Large intestine (tissue), 3 donors: ENCODE data around the gene TP53RK. TPM values are rescaled to one million over a fixed set of nuclear protein-coding genes. Genes with fewer than 3 reads are reported as not detected.
"Not testable (repeated sequence)": the region's sequence is repeated elsewhere in the genome, so short reads cannot be mapped to it uniquely, and the experiment has no call there.

ENCODE experiments used
- DNase-seq, 2 donors: peaks; one replicate each; pipeline versions ENCODE4 v3.0.0 to v3.0.0-alpha.2; 2013
- H3K27ac ChIP-seq: one replicate; pipeline ENCODE4 v1.5.1; 2013; ENCODE audit warnings: low read length
- H3K27me3 ChIP-seq: 2 replicates; pipeline ENCODE4 v1.6.1; 2013; ENCODE audit warnings: low read length; ENCODE audit not compliant: control insufficient read depth, insufficient read depth
- H3K36me3 ChIP-seq: 2 replicates; pipeline ENCODE4 v1.6.1; 2013; ENCODE audit warnings: low read length; ENCODE audit not compliant: control insufficient read depth, insufficient read depth
- H3K4me1 ChIP-seq: one replicate; pipeline ENCODE4 v1.6.1; 2013; ENCODE audit warnings: low read length; ENCODE audit not compliant: control insufficient read depth, insufficient read depth
- H3K4me3 ChIP-seq: one replicate; pipeline ENCODE4 v1.5.1; 2013; ENCODE audit warnings: low read length
- H3K9me3 ChIP-seq: one replicate; pipeline ENCODE4 v1.6.1; 2013; ENCODE audit warnings: mild to moderate bottlenecking, low read depth, low read length, moderate library complexity; ENCODE audit not compliant: control insufficient read depth
- WGBS: methylation state at CpG from one replicate; pipeline ENCODE4 v1.1.5; 2013; ENCODE audit warnings: low lambda C conversion rate; ENCODE audit not compliant: insufficient coverage; 5-methylcytosine and 5-hydroxymethylcytosine counted together
- polyA plus RNA-seq: library from polyadenylated mRNA; unstranded; fragments of 120-200 nt; gene quantifications from one replicate; pipeline ENCODE4 v1.2.1, GENCODE V29; 2013

The TP53RK gene
- polyA plus RNA-seq, 1 donor, result 13.1 TPM

DNA sequence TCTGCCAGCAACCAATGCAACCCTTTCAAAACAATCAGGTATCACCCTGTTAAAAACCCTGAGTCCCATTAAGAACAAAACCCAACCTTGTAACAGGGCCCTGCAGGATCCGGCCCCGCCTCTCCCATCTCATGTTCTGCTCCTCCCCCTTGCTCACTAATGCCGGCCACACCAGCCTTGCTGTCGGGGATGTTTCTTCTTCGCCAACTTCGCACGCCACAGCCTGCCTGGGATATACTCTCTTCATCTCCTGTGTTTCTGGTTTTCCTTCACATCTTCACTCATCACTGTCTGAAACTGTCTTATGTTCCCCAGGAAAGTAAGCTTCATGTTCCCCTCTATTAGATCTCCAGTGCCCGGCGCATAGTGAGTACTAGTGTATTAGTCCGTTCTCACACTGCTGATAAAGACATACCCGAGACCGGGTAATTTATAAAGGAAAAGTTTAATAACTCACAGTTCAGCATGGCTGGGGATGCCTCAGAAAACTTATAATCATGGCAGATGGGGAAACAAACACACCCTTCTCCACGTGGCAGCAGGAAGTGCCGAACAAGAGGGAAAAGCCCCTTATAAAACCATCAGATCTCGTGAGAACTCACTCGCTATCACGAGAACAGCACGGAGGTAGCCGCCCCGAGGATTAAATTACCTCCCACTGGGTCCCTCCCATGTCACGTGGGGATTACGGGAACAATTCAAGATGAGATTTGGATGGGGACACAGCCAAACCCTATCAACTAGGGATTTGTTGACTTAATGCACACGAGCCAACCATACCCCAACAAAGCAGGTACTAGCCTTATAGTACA lies 5.1 kb downstream of the TP53RK start:
- Histone ChIP-seq H3K27me3 (no peaks in the 10 kb centered on the region), H3K4me3 (peak overlapping the region; percentile 23), H3K4me1 (no peaks in the 10 kb centered on the region), H3K36me3 (peaks cover 4% of the 10 kb centered on the region), H3K9me3 (no peaks in the 10 kb centered on the region), H3K27ac (peak overlapping the region; percentile 31)
- peak; percentile 48 to 72 for DNase-seq
- no CpG with 5 or more reads among the region's 23 CpGs for WGBS

DNA sequence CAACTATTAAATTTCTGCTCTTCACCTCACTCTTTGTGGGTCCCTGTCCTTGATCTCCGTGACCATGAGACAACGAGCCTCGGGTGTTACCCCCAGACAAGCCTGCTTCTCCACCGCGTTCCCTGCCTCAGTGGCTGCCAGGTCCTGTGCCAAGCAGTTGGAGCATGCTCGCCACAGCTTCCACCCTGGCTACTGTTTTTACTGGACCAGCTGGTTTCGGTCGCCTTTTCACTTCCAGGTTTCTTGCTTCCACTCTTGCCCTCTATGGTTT lies 5.6 kb downstream of the TP53RK start:
- Histone ChIP-seq H3K4me3 (peak overlapping the region; percentile 23), H3K9me3 (no peaks in the 10 kb centered on the region), H3K36me3 (peaks cover 4% of the 10 kb centered on the region), H3K27me3 (no peaks in the 10 kb centered on the region), H3K27ac (peak overlapping the region; percentile 31), H3K4me1 (no peaks in the 10 kb centered on the region)
- no peak for DNase-seq
- WGBS, result no CpG with 5 or more reads among the region's 8 CpGs

DNA sequence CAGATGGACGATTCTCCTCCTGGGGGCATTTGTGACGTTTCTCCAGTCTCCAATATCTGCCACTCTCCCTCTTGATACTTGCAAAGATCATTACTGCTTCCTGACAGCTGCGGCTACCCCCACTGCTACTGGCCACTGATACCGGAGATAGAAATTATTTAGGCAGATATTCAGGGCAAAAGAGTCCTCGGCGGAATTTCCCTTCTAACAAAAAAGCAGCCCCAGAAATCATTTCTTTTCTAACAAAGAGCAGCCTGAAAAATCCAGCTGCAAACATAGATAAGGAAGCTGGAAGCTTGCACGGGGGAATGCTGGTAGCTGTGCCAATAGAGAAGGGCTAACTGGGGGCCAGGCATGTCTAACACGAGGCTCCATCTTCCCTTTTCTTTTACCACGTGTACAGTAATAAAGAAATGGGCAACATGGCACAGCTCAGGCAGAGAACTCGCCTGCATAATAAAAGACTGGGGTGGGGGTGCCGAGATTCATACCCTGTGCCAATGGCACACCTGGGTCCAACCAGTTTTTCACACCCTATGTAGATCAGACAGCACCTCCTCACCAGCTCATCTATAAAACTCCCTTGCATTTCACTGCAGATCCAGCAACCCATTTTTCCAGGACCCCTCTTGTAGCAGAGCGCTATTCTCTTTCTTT lies 6.1 kb downstream of the TP53RK start:
- no peak overlapping the region for H3K27ac ChIP-seq
- no CpG with 5 or more reads among the region's 12 CpGs for WGBS
- DNase-seq, result no peak
- H3K4me1 ChIP-seq, result no peaks in the 10 kb centered on the region
- H3K4me3 ChIP-seq, result peak overlapping the region; percentile 23
- peaks cover 4% of the 10 kb centered on the region for H3K36me3 ChIP-seq
- H3K27me3 ChIP-seq, result no peaks in the 10 kb centered on the region
- no peaks in the 10 kb centered on the region for H3K9me3 ChIP-seq

DNA sequence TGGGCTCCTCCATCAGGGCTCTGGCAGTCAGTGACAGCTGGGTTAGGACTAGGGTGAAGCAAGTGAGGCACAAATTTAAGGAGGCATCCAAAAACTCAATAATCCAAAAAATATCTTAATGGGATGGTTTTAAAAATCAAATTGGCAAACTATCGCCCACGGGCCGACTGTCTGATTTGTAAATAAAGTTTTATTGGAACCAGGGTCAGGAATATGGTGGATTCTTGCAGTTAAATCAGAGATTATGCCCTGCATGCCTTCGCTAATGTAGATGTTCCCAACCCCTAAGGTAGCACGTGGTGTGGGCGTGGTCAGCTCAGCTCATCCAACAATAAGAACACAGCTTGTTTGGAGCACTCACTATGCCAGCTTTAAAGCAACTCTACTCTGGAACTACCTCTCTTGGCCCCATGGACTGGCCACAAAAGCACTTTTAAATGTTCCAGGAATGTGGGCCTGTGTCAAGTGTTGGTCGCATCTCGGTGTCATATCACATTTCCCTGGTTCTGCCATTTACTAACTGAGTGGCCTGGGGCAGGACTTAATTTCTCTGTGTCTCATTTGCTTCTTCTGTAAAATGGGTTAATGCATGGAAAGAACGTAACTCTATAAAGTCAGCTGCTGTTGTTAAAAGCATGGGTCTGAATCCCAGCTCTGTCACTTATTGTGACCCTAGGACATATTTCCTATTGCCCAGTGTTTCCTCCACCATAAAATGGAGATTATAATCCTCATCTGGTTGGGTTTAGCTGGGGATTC lies 7.0 kb downstream of the TP53RK start:
- H3K27ac ChIP-seq, result no peak overlapping the region

DNA sequence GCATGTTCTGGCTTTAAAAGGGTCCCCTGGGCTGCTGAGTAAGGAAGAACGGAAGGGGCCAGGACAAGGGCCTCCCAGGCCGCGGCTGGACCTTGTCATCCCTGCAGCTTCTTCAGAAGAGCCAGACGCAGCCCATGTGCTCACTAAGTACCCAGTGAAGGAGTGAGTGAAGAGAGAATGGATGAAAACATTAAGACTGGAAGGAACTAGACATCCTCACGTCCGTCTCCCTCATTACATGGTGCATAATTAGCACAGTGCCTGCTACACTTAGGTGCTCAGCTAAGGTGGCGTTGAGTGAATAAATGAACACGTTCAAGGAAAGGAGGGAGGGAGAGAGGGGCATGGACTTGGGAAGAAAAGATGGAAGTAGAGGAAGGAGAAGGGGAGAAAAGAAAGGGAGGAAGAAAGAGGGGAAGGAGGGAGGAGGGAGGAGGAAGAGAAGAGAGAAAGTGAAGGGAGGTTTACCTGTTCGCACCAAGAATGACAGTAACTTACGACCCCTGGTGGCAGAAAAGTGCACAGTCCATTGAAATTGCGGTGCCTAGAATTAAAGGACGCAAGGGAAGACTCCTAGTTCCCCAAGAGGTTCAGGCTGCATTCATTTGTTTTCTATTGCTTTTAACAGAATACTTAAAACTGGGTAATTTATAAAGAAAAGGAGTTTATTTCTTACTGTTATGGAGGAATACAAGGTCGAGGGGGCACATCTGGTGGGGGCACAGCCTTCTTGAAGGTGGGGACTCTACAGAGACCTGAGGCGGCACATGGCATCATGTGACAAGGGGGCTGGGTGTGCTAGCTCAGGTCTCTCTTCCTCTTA lies 8.0 kb downstream of the TP53RK start:
- H3K27me3 ChIP-seq, result no peaks in the 10 kb centered on the region
- H3K9me3 ChIP-seq, result no peaks in the 10 kb centered on the region
- no peak overlapping the region for H3K4me3 ChIP-seq
- DNase-seq, result peak; percentile 47 to 60
- no peak overlapping the region for H3K27ac ChIP-seq
- H3K36me3 ChIP-seq, result no peaks in the 10 kb centered on the region
- no peaks in the 10 kb centered on the region for H3K4me1 ChIP-seq
- 35% methylated on average over 5 of the region's 14 CpGs for WGBS

More for the DNA sequence above, 7.0 kb downstream of the TP53RK start:
- Histone ChIP-seq H3K4me3 (no peak overlapping the region), H3K4me1 (no peaks in the 10 kb centered on the region), H3K9me3 (no peaks in the 10 kb centered on the region), H3K27me3 (no peaks in the 10 kb centered on the region), H3K36me3 (peaks cover 4% of the 10 kb centered on the region)
- no CpG with 5 or more reads among the region's 9 CpGs for WGBS
- DNase-seq, result no peak

DNA sequence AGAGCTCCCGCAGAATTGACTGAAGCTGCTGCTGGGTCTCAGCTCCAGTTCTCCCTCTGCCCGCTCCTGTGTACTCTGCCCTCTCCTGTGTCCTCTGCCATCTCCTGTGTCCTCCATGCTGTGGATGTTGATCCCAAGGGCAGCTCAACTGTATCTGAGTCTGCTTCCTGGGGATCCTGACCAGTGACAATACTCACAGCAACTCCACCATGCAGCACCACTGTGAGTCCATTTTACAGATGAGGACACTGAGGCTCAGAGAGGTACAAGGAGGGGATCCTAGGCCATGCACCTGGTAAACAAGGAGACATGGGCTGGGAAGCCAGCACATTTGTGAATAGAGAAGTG lies 8.6 kb downstream of the TP53RK start:
- no CpG with 5 or more reads among the region's 2 CpGs for WGBS
- Histone ChIP-seq H3K36me3 (no peaks in the 10 kb centered on the region), H3K27me3 (no peaks in the 10 kb centered on the region), H3K27ac (no peak overlapping the region), H3K4me3 (no peak overlapping the region), H3K9me3 (no peaks in the 10 kb centered on the region), H3K4me1 (no peaks in the 10 kb centered on the region)
- DNase-seq, result no peak

DNA sequence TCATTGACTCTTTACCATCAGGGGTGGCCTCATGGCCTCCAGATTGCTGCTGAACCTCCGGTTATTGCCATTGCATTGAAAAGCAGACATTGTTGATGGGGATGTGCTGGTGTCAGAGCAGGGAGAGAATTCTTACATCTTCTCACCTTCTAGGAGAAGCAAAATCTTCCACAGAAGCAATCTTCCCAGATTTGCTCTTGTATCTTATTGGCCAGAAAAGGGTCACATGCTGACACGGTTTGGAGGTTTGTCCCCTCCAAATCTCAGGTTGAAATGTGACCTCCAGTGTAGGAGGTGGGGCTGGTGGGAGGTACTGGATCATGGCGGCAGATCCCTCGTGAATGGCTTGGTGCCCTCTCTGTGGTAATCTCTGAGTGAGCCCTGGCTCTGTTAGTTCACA lies 10.7 kb downstream of the TP53RK start:
- Histone ChIP-seq H3K4me3 (no peak overlapping the region), H3K27me3 (no peaks in the 10 kb centered on the region), H3K9me3 (no peaks in the 10 kb centered on the region), H3K36me3 (no peaks in the 10 kb centered on the region), H3K4me1 (no peaks in the 10 kb centered on the region), H3K27ac (no peak overlapping the region)
- no peak for DNase-seq
- no CpG with 5 or more reads among the region's 4 CpGs for whole genome bisulfite sequencing

DNA sequence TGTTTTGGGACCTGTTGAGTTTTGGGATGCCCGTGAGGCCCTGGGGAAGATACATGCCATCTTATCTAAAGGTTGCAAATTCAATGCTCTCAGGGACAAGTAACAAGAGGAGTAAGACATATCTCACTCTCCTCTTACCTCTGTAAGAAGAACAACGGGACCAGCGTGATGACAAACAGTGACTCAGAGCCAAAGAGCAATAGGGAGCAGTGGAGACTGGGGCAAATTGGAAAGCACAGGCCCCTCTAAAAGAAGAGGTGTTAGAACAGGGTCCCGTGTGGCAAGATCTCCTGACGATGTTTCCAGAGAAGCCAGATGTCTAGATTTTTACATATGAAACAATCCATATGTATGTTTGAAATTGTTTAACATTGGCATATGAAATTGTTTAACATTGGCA lies 11.6 kb downstream of the TP53RK start:
- WGBS, result 100% methylated on average over 1 of the region's 5 CpGs
- Histone ChIP-seq H3K27me3 (no peaks in the 10 kb centered on the region), H3K36me3 (no peaks in the 10 kb centered on the region), H3K9me3 (no peaks in the 10 kb centered on the region), H3K27ac (no peak overlapping the region), H3K4me3 (no peak overlapping the region), H3K4me1 (no peaks in the 10 kb centered on the region)
- DNase-seq, result no peak

DNA sequence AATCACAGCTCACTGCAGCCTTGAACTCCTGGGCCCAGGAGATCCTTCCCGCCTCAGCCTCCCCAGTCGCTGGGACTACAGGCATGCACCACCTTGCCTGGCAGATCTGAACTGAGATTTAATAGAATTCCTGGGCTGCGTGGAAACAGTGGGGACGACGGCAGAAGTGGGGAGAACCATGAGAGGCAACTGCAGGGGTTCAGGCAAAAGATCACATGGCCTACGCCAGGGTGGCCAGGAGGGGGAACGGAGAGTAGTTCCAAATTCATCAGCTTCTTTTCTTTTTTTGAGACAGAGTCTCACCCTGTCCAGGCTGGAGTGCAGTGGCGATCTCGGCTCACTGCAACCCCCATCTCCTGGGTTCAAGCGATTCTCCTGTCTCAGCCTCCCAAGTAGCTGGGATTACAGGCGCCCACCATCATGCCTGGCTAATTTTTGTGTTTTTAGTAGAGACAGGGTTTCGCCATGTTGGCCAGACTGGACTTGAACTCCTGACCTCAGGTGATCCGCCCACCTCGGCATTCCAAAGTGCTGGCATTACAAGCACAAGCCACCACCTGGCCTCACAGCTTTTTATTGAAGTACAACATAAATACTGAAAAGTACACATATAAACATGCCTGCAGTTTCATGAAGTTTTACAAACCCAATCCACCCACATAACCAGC lies 12.5 kb downstream of the TP53RK start:
- H3K36me3 ChIP-seq, H3K27ac ChIP-seq, H3K9me3 ChIP-seq, H3K4me1 ChIP-seq, DNase-seq, H3K27me3 ChIP-seq, H3K4me3 ChIP-seq: not testable (repeated sequence)
- 40% methylated on average over 2 of the region's 14 CpGs for WGBS
